GM12878 (cell line): ENCODE results near the gene SIDT2.

Source experiments
- BHLHE40 ChIP-seq, 2 experiments: fragments of 450-650 bp in 1 of 2; IDR thresholded peaks; 2 replicates each; pipeline ENCODE4 v1.6.1; 2011 to 2017; ENCODE audit warnings: low read depth in 2 of 2, borderline replicate concordance in 1 of 2, improper control_type of control experiment in 1 of 2, low read length in 1 of 2, mild to moderate bottlenecking in 1 of 2
- CEBPB ChIP-seq, 2 experiments: fragments of 150-350 bp in 1 of 2; IDR thresholded peaks; 2 replicates each; pipeline ENCODE4 v1.6.1; 2012 to 2014; ENCODE audit warnings: low read depth in 2 of 2, low read length in 2 of 2, borderline replicate concordance in 1 of 2, inconsistent platforms in 1 of 2
- CTCF ChIP-seq, 3 experiments: IDR thresholded peaks in 2 of 3; conservative IDR thresholded peaks in 1 of 3; 2 replicates each; pipeline ENCODE4 v1.5.1; 2011; ENCODE audit warnings: low read depth in 3 of 3, low read length in 3 of 3, mild to moderate bottlenecking in 3 of 3, control low read depth in 2 of 3, moderate library complexity in 2 of 3, inconsistent platforms in 1 of 3, mixed read lengths in 1 of 3; ENCODE audit not compliant: control insufficient read depth in 2 of 3, insufficient read depth in 1 of 3; ENCODE audit errors: extremely low read depth in 1 of 3
- ETV6 ChIP-seq, 2 experiments: fragments of 450-650 bp in 1 of 2; IDR thresholded peaks in 1 of 2; conservative IDR thresholded peaks in 1 of 2; 2 replicates each; pipeline ENCODE4 v1.6.1; 2014; ENCODE audit warnings: antibody characterized with exemption in 1 of 2, borderline replicate concordance in 1 of 2, low read depth in 1 of 2, mild to moderate bottlenecking in 1 of 2, moderate library complexity in 1 of 2
- EZH2 ChIP-seq: IDR thresholded peaks from 2 replicates; pipeline ENCODE4 v1.6.1; 2012; ENCODE audit warnings: low read depth, mild to moderate bottlenecking, control low read depth, inconsistent platforms, low read length, borderline replicate concordance; ENCODE audit not compliant: control insufficient read depth
- IKZF2 ChIP-seq, 2 experiments: fragments of 450-650 bp; IDR thresholded peaks; 2 replicates each; pipeline ENCODE4 v1.6.1; 2017; ENCODE audit warnings: mild to moderate bottlenecking in 2 of 2, moderate library complexity in 2 of 2
- JUNB ChIP-seq: IDR thresholded peaks from 2 replicates; pipeline ENCODE4 v1.6.1; 2016; ENCODE audit warnings: antibody characterized with exemption, mild to moderate bottlenecking
- MYC ChIP-seq: IDR thresholded peaks from 2 replicates; pipeline ENCODE4 v1.6.1; 2011; ENCODE audit warnings: mild to moderate bottlenecking, low read length, moderate library complexity, inconsistent platforms; ENCODE audit not compliant: insufficient read depth, insufficient replicate concordance, insufficient read length, severe bottlenecking
- POLR2A ChIP-seq: IDR thresholded peaks from 2 replicates; pipeline ENCODE4 v1.6.1; 2011; ENCODE audit warnings: low read depth, mild to moderate bottlenecking, low read length
- POLR2AphosphoS5 ChIP-seq: IDR thresholded peaks from 2 replicates; pipeline ENCODE4 v1.6.1; 2011; ENCODE audit warnings: mild to moderate bottlenecking, low read length, inconsistent platforms
- ZNF592 ChIP-seq: fragments of 450-650 bp; IDR thresholded peaks from 2 replicates; pipeline ENCODE4 v1.6.1; 2017; ENCODE audit warnings: mild to moderate bottlenecking, moderate library complexity

GRCh38 chr11:117144477-117145392, 33.8 kb upstream of the SIDT2 start:
- TF ChIP-seq CTCF (IDR thresholded peaks at IDR 0.05 in 2 of 3, conservative IDR thresholded peaks at IDR 0.05 in 1 of 3; ENCODE audit: control insufficient read depth in 2 of 3, extremely low read depth in 1 of 3, insufficient read depth in 1 of 3, low read depth in 3 of 3, low read length in 3 of 3) (no peak), MYC (no peak), CEBPB (IDR thresholded peaks at IDR 0.05; ENCODE audit: borderline replicate concordance in 1 of 2, low read depth in 2 of 2, low read length in 2 of 2) (no peak), ETV6 (conservative IDR thresholded peaks at IDR 0.05 in 1 of 2, IDR thresholded peaks at IDR 0.05 in 1 of 2; ENCODE audit: borderline replicate concordance in 1 of 2, low read depth in 1 of 2) (no peak), POLR2AphosphoS5 (peak; percentile 43; the same call in 1 of the 2 replicates), ZNF592 (no peak), POLR2A (no peak), IKZF2 (IDR thresholded peaks at IDR 0.05) (no peak), EZH2 (no peak), BHLHE40 (IDR thresholded peaks at IDR 0.05; ENCODE audit: borderline replicate concordance in 1 of 2, low read depth in 2 of 2, low read length in 1 of 2) (no peak), JUNB (peak; percentile 33; the same call in 1 of the 2 replicates)
